Right lobe of liver (tissue), 4 donors: Measurements from ENCODE around the gene ZDHHC6.

ENCODE experiments used
- CTCF ChIP-seq, 4 donors: fragments of 200-600 bp in 3 of 4; fragments of 450-650 bp in 1 of 4; IDR thresholded peaks; one replicate each; pipeline versions ENCODE4 v1.5.1 to v1.8.0; 2016 to 2022; ENCODE audit warnings: antibody characterized with exemption in 4 of 4, mild to moderate bottlenecking in 2 of 4
- POLR2A ChIP-seq: fragments of 450-650 bp; IDR thresholded peaks from one replicate; pipeline ENCODE4 v1.6.1; 2017; ENCODE audit warnings: antibody characterized with exemption, mild to moderate bottlenecking
- donor health status: DM: no; HTN: no; CAD: no.
- donor health status: DM: no; HTN: no; CAD: no.
- donor health status: DM: no; HTN: yes; CAD: no.

DNA sequence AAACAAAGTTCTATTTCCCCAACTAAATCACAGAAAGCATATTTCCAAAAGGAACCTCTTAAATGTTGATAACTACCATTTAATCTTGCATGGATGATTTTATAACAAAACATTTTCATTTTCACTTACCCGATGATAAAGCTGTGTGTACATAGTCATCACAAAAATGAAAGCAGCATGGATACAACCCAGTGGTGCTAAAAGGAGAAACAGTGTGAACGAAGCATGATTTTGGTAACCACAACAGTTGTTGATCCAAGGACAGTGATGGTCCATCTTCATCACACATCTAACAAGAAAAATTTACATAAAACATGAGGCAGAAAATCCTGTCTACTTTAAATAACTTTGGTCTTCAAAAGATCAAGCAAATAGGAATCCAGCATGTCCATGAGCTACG is 4.7 kb downstream of the ZDHHC6 start:
- TF ChIP-seq CTCF (IDR thresholded peaks at IDR 0.05): no peak
- no peak for TF ChIP-seq POLR2A
